NCI-H1694 treated with DMSO at 0.1 percent for 48 hours (cell line): ENCODE results near the gene XRCC4.
"Not testable (repeated sequence)": the region's sequence is repeated elsewhere in the genome, so short reads cannot be mapped to it uniquely, and the experiment has no call there.

ENCODE experiments used
- DNase-seq: peaks from one replicate; lab custom pipeline; 2025; lab: John Stamatoyannopoulos, UW

The XRCC4 gene

DNA sequence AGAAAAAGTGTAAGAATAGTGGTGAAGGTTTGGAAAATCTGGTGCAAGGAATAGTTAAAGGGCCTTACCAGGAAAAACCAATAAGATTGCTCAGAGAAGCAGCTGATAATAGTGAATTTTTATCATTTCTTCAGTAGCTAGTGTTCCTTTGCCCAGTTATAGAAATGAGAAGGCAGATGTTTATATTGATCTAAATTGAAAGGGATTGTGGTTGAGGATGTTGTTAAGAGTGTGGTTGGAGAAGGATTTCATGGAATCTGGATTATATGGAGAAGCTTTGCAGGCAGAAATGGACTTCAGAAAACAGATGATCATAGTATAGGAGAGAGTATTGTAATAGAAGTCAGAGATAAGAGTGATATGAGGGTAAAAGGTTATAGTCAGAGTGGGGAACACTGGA, 102.6 kb downstream of the XRCC4 start:
- DNase-seq: no peak

DNA sequence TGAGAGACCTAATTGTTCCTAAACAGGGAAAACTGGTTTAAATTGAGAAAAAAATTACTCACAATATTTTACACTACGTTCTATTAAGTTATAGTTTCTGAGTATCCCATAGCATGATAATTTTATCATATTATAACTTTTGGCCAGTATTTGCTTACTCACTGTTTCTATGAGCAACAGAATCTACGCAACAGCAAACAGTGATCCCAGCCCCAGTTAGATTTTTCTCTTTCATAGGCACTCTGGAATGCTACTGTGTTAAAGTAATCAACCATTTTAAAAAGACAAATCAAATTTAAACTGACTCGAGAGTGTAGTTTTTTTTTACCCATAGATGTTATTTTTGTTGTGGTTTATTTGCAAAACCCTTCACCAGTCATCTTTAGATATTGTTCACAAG, 107.2 kb downstream of the XRCC4 start:
- DNase-seq: no peak

DNA sequence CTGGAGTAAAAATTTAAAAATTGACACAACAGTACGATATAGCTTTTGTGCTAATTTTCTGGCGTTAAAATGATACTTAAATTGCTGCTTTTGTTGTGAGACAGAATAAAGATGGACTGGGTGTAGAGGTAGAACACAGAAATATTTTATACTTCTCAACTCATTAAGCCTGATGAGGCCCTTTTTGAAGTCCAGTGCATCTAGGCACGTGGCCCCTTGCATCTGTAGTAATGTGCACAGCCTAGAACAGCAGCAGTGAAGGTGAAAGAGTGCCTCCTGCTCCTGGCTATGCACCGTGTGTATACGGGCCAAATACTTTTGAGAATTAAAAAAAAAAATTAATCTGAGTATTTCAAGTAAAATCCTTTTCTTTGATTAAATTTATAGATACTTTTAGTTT, 115.6 kb downstream of the XRCC4 start:
- DNase-seq: no peak

DNA sequence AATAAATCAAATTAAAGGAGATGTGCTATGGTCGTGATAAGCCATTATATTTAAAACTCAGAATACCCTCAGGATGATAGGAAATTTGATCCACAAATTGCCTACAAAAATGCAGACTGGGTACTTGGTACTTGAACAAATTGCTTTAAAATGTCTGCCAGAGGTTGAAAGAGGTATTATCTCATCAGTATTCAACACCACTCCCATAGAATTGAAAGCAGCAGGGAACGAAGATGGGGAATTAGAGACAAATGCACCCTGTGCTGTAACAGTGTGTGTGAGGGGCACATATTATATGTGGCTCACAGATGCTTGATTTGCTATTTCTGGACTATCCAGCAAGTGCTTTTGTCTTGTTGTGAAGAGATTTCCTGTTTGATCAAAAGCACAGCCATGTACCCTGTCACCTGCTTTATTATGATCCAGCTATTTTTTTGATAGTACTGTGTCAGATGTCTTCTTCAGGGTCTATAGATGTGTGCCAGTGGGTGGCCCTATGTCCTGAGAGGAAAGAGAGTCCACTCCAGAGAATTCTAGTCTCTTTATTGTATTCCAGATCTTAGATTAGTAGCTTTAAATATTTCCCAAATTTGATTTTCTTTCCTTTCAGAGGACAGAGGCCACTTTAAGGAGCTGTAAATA, 120.1 kb downstream of the XRCC4 start:
- no peak for DNase-seq

DNA sequence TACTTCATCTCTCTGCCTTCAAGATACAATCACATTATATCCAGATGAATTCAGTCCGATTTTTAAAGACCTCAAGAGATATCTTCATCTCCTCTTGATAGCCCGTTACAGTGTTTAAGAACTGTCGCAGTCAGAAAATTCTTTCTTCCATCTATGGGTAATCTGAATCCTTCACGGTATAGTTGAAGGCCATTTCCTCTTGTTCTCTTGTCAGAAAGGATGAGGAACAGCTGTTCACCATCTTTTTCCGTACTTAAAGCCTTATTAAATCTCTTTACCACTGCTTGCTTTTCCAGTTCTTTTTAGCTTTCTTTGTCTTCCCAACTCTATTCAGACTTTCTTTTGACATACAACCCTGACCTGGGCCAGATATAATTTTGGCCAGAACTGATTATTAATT, 121.8 kb downstream of the XRCC4 start:
- no peak for DNase-seq

DNA sequence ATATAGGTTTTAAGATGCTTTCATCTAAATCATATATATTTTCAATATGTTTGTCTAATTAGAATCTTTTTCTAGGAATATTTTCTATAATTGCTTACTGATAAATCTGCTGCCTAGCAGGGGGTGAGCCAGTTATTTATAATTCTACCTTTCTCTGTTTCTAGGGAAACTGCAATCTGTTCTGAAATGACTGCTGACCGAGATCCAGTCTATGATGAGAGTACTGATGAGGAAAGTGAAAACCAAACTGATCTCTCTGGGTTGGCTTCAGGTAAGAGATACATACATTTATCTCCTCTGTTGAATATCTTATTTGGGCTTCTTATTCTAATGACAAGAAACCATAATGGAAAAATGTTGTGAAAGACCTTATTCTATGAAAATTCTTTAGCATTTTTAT, 127.3 kb downstream of the XRCC4 start:
- no peak for DNase-seq

DNA sequence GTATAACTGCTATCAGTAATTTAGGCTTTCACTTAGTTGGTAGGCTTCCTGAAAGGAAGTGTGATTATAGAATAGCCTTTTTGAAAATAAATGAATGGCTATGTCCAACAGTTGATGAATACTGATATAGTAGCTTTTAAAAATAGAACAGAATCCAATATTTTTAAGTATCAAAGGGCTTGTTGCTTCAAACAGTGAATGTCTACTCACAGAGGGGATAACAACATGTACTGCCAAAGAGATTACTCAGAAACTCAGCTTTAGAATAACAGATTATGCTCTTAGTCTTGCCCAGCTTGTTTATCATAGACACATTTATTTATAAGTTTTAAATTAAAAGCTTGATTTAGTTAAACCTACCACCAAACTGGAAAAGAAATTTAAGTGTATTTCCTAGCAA, 132.6 kb downstream of the XRCC4 start:
- DNase-seq: no peak

DNA sequence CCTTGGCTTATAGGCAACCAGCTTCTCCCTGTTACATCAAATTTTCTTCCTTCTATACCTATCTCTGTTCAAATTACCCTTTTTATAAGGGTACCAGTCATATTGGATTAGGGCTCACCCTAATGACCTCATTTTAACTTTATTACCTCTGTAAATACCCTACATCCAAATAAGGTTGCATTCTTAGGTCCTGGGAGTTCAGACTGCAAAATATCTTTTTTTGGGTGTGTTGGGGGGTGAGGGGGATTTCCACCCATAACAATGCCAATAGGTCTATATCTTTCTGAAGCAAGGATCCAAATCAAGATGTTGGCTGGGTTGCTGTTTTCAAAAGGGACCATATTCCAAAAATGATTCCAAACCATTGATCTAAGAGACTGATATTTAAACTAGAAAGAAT, 141.7 kb downstream of the XRCC4 start:
- no peak for DNase-seq

DNA sequence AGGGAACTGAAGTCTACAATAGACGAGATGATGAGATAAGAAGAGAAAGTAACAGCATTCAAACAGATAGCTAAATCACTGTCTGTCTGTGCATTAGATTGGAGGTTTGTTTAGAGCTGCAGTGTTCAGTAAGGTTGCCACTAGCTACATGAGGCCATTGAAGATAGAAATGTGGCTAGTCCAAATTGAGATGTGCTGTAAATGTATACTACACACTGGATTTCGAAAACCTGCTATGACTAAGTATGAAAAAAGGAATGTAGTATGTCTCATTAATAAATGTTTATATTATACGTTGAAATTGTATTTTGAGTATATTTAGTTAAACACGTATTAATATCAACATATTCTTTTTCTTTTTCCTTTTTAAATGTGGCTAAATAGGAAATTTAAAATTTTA, 142.1 kb downstream of the XRCC4 start:
- no peak for DNase-seq

DNA sequence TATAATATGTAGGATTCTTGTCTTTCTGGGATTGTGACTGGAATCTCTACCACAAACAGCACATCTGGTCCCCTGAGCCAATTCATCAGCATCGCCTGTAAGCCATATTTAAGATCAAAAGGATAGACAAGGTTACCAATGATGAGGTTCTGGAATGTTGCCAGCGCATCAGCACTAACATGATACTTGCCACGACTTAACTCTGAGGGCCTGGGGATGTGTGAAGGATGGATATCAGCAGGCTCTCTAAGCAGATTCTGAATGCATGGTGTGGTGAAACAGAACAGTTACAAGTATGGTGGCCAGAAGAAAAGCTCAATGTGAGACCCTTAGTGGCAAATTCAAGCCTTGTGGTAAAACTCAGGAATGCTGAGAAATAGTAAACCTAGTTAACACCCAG, 143.0 kb downstream of the XRCC4 start:
- no peak for DNase-seq

DNA sequence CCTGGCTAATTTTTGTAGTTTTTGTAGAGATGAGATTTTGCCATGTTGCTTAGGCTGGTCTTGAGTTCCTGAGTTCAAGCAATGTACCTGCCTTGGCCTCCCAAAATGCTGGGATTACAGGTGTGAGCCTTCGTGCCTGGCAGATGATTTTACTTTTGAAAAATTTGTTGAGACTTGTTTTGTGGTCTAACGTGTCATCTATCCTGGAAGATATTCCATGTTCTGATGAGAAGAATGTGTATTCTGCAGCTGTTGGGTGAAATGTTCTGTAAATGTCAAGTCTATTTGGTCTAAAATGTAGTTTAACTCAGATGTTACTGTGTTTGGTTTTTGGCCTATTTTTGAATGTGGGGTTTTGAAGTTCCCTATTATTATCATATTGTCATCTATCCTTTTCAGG, 145.6 kb downstream of the XRCC4 start:
- no peak for DNase-seq

DNA sequence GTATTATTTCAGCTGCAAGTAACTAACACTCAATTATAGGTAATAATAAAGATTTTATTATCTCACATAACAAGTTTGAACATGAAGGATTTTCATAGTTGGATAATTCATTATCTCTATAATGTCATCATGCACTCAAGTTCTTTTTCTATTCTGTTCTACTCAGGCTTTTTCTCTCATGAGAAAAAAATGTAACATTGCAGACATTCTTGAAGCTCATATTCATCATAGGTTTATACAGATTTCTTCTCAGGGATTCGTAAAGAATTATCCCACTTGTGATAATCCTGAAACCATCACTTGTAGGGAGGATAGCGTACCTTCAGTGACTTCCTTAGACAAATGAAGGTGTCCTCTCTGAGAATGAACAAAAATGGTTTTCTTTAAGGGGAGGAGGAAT, 150.3 kb downstream of the XRCC4 start:
- no peak for DNase-seq

DNA sequence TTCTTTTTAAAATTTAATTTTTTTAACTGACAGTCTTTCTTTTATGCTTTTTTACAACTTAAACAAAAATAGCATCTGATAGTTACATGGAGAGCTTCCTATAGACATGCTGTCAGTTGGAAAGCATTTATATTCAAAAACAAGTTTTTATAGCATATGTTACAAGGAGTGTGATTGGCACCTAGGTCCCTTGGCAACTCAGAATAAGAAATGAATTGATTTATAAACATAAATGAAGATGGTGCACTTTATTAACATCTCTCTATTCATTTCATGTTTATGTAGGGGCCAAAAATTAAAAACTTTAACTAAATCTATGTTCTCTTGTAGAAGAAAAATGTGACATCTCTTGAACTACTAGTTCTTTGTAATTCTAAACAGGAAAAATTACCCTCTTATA, 153.2 kb downstream of the XRCC4 start:
- no peak for DNase-seq

DNA sequence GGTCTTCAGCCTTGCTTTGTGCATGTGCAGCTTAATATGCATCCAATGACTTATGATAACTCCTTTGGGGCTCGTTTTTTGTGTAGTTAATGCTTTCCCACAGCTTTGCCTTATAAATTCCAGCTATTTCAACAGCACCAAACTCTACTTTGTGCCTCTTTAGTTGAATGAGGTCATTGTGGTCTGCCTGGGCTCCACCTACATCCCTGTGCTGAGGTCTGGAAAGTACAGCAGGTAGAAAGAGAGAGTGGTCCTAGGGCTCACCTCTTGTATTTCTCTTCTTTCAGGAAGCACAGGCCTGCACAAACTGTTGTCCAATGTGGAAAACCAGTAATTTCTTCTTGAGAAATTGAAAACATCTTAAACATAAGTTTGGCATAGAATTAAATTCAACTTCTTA, 167.2 kb downstream of the XRCC4 start:
- DNase-seq: no peak

DNA sequence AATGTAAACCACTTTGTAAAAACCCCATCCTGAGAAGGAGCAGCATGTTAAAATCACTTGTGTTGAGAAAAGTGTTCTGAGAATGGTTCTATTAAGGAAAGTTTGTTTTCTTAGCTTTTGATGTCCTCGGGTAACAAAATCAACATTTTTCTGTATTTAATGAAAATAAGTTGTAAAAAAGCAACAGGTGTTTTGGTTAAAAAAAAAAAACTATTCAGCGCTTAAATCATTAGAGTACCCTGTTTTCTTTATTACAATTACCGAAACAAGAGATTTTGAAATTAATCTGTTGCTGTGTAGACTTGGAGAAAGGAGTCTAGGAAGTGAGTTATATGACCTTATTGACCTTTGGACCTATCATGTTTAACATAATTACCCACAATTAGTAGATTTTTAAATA, 167.7 kb downstream of the XRCC4 start:
- DNase-seq: no peak

DNA sequence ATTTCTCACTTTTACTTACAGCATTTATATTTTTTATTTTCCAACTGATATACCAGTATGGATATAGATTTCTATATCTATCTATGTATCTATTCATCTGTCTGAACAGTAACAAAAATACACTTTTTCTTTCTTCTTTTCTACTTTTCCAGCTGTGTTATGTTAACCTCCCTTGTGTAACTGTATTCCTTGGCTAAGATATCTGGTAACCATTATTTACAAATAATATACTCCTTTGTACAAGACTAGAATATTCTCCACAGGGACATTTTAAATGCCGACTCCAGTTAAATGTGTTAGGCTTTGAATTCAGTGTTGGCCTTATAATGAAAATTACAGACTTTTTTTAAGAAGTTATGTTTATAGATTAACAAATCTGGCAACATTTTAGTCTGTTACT, 168.7 kb downstream of the XRCC4 start:
- no peak for DNase-seq

DNA sequence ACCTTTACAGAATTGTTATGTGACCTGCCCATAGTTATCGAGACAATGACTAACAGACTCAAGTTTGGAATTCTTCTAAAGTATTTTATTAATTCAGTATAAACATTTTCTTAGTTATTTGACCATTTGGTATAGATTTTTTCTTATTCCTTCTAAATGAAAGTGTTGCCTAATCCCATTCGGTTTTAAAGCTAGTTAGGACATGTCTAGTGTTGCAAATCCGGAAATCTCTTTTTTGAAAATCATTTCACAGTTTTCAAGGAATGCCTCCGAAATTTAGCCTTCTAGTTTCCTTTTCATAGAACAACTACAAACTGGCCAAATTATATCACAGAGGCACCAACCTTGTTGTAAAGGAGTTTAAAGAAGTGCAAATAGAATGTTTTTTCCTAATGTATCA, 171.8 kb downstream of the XRCC4 start:
- no peak for DNase-seq

DNA sequence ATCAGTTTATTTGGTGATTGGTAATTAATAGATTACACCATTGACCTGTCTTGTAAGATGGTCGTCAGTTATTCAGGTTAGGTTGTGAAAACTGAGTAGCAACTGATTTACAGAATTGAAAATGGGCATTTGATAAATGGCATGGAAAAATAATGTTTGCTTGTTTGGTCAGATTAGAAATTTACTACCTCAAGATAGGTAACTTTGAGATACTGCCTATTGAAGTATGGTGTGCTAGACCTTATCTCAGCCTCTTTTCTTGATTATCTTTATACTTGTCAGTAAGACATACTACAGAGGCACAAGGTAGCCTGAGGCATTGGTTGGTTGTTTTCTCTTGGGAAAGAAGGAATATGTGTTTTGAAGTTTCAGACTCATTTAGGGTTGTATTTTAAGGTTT, 174.5 kb downstream of the XRCC4 start:
- no peak for DNase-seq

DNA sequence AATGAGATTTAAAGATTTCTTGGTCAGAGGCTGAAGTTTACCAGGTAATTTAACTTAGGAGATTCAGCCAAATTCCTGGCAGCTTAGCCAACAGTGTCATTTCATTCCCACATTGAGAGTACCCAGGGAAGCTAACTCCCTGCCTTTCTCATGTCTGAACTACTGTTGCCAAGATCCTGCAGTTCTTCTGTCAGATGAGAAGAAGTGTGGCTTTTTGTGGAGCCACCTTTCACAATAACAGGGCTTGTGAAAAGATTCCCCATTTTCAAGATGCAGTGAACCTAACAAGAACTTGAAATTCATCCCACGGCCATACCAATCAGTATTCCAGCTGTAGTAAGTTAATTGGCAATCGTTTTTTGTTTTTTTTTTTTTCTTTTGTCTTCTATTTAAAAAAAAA, 176.4 kb downstream of the XRCC4 start:
- no peak for DNase-seq

DNA sequence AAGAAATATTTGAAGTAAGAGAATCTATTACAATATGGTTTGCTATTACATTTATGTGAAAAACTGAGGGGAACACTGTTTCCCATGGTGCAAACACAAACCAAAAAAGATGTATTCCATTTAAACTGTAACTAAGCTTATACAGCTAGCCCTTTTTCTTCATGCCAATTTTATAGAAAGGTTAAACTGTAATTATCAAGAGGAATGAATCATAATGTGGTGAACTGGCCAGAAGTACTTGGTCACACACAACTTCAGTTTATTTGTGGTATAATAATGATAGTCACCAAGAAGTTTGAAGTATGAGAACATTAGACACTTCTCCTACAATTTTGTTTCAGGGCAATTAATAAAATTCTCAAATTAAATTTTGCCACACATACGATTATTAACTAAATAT, 177.9 kb downstream of the XRCC4 start:
- no peak for DNase-seq

DNA sequence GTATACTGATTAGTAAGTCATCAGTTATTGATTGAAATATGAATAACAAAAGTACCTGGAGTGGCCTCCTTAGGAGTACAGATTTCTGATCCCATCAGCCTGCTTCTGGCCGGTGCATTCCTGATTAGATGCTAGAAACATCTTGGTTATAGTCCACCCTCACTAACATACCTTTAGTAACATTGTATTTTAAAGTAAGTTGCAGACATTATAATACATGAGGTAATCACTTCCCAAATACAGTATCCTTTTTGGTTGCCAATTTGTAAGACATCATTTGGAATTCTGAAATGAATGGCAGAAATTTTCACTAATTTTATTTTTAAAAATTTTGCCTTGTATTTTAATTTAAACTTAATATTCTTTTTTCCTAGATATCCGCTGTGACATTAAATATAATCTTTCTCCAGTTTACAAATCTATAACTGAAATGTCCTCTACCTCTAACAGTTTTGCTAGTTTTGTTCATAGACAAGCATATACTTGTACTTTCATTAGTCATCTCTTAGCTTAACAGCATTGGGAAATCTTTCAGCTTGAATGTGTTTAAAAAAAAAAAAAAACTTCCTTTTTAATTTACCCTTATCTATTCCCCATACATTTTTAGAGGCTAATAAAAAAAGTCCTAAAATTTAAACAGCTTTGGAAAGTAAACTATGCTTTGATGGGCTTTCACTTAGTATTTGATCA, 178.9 kb downstream of the XRCC4 start:
- no peak for DNase-seq

DNA sequence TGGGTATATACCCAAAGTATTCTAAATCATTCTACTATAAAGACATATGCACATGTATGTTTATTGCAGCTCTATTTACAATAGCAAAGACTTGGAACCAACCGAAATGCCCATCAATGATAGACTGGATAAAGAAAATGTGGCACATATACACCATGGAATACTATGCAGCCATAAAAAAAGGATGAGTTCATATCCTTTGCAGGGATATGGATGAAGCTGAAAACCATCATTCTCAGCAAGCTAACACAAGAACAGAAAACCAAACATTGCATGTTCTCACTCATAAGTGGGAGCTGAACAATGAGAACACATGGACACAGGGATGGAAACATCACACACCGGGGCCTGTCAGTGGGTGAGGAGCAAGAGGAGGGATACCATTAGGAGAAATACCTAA, 180.3 kb downstream of the XRCC4 start:
- not testable (repeated sequence) for DNase-seq

DNA sequence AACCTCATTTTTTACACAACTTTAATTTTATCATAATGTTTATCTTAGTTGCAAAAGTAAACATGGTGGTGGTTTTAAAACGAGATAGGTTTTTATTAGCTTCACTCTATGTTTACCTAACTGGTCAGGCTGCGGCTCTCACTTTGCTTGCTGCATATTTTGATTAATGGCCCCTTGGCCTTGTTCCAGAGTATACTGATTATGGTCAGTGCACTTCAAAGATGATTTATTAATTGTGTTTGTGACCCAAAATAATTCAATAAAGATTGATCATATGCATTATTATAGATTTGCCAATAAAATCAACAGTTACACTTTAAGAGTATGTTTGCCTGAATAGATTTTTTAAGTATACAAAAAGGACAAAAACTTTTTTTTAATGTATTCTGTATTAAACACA, 188.0 kb downstream of the XRCC4 start:
- DNase-seq: no peak

DNA sequence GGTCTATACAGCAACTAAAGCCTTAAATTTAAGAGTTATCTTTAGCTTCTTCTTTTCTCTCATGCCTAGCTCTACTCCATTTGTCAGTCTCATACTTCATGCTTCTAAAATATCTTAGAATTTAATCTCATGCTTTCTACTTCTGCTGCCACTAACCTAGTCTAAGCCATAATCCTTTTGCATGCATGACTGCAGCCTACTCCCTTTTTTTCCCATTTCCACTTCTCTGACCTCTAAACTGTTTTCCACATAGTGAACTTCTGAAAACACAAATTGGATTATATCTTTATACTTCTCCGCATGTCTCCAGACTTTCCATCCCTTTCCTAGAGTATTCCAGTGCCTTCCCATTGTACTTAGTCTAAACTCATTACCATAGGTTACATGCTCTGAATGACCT, 193.0 kb downstream of the XRCC4 start:
- DNase-seq: no peak
